ENCODE data around the gene STX8. TPM values are rescaled to one million over a fixed set of nuclear protein-coding genes. Genes with fewer than 3 reads are reported as not detected.
"Not testable (repeated sequence)": the region's sequence is repeated elsewhere in the genome, so short reads cannot be mapped to it uniquely, and the experiment has no call there.

Gene STX8
- total RNA-seq, 2 donors from 2014 or later = 66.8 to 68.8 TPM

GRCh38 chr17:9355846-9356245 is 219.8 kb downstream of the STX8 start:
- ATAC-seq (no peak), DNase-seq (no peak)
- no peaks in the 10 kb centered on the region for H3K9me3 ChIP-seq (ENCODE audit: control insufficient read depth, low read length, poor library complexity, severe bottlenecking)
- Mint-ChIP-seq H3K36me3 (ENCODE audit: low read depth) (peaks cover 6% of the 10 kb centered on the region), H3K4me3 (no peak overlapping the region), H3K27ac (no peak overlapping the region), H3K27me3 (no peaks in the 10 kb centered on the region), H3K4me1 (peaks cover 9% of the 10 kb centered on the region)

DNA sequence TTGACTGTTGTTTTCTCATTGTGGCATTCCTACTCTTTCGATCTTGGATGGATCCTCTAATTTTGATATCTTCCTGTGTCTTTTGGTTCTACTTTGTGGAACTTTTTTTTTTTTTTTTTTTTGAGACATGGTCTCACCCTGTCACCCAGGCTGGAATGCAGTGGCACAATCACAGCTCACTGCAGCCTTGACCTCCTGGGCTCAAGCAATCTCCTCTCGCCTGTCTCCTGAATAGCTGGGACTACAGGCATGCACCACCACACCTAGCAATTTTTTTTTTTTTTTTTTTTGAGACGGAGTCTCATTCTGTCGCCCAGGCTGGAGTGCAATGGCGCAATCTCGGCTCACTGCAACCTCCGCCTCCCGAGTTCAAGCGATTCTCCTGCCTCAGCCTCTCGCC is 220.4 kb downstream of the STX8 start:
- not testable (repeated sequence) for ATAC-seq; DNase-seq; H3K36me3 Mint-ChIP-seq (ENCODE audit: low read depth); H3K9me3 ChIP-seq (ENCODE audit: control insufficient read depth, low read length, poor library complexity, severe bottlenecking); H3K4me1 Mint-ChIP-seq; H3K27me3 Mint-ChIP-seq; H3K4me3 Mint-ChIP-seq; H3K27ac Mint-ChIP-seq

DNA sequence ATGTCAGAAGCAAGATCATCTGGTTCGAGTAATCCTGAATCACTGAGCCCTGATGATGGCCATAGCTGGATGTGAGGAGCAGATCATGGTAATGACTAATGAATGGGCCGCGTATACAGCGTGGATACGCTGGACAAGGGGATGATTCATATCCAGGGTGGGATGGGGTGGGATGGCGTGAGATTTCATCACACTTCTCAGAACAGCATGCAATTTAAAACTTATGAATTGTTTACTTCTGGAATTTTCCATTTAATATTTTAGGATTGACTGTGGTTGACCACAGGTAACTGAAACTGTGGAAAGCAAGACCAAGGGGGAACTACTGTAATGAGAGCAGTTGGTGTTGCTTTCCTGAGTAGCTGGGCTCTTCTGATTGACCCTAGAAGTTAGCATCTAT is 225.5 kb downstream of the STX8 start:
- Mint-ChIP-seq H3K4me3 (no peak overlapping the region), H3K36me3 (ENCODE audit: low read depth) (peaks cover 3% of the 10 kb centered on the region), H3K27ac (no peak overlapping the region), H3K27me3 (no peaks in the 10 kb centered on the region), H3K4me1 (peaks cover 8% of the 10 kb centered on the region)
- no peak for DNase-seq
- no peak for ATAC-seq
- no peaks in the 10 kb centered on the region for H3K9me3 ChIP-seq (ENCODE audit: control insufficient read depth, low read length, poor library complexity, severe bottlenecking)

GRCh38 chr17:9346296-9346926 is 229.2 kb downstream of the STX8 start:
- DNase-seq = no peak
- H3K9me3 ChIP-seq (ENCODE audit: control insufficient read depth, low read length, poor library complexity, severe bottlenecking) = no peaks in the 10 kb centered on the region
- no peak overlapping the region for H3K27ac Mint-ChIP-seq
- ATAC-seq = no peak
- H3K4me3 Mint-ChIP-seq = no peak overlapping the region
- H3K36me3 Mint-ChIP-seq (ENCODE audit: low read depth) = no peaks in the 10 kb centered on the region
- H3K4me1 Mint-ChIP-seq = peaks cover 6% of the 10 kb centered on the region
- H3K27me3 Mint-ChIP-seq = no peaks in the 10 kb centered on the region

- ATAC-seq = no peak
- no peaks in the 10 kb centered on the region for H3K27me3 Mint-ChIP-seq
- peaks cover 6% of the 10 kb centered on the region for H3K4me1 Mint-ChIP-seq
- DNase-seq = no peak
- no peaks in the 10 kb centered on the region for H3K9me3 ChIP-seq (ENCODE audit: control insufficient read depth, low read length, poor library complexity, severe bottlenecking)
- no peak overlapping the region for H3K27ac Mint-ChIP-seq
- no peaks in the 10 kb centered on the region for H3K36me3 Mint-ChIP-seq (ENCODE audit: low read depth)
- H3K4me3 Mint-ChIP-seq = no peak overlapping the region
Observed at GRCh38 chr17:9343516-9343915, 232.1 kb downstream of the STX8 start.

DNA sequence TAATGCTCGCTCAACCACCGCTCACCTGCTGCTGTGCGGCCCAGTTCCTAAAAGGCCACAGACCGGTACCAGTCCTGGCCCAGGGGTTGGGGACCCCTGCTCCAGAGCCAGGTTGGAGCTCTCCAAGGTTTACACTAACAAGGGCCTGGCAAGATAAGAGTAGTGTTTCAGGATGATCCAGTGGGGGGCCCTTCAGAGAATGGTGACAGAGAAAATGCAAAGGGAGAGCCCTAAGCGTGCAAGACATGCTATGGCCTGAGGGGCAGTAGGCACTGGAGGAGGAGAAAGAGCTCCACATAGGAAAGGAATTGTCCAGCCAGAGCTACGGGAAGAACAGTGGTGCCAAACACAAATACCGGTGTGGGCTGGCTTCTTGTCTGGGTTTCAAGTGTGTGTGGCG is 233.4 kb downstream of the STX8 start:
- H3K4me3 Mint-ChIP-seq = no peak overlapping the region
- no peaks in the 10 kb centered on the region for H3K36me3 Mint-ChIP-seq (ENCODE audit: low read depth)
- no peaks in the 10 kb centered on the region for H3K9me3 ChIP-seq (ENCODE audit: control insufficient read depth, low read length, poor library complexity, severe bottlenecking)
- H3K27me3 Mint-ChIP-seq = no peaks in the 10 kb centered on the region
- DNase-seq (no peak), ATAC-seq (no peak)
- peaks cover 6% of the 10 kb centered on the region for H3K4me1 Mint-ChIP-seq
- H3K27ac Mint-ChIP-seq = no peak overlapping the region

GRCh38 chr17:9339958-9340357 is 235.7 kb downstream of the STX8 start:
- Mint-ChIP-seq H3K27ac (no peak overlapping the region), H3K4me1 (peaks cover 2% of the 10 kb centered on the region), H3K4me3 (no peak overlapping the region), H3K36me3 (ENCODE audit: low read depth) (peaks cover under 1% of the 10 kb centered on the region), H3K27me3 (no peaks in the 10 kb centered on the region)
- ATAC-seq (no peak), DNase-seq (no peak)
- H3K9me3 ChIP-seq (ENCODE audit: control insufficient read depth, low read length, poor library complexity, severe bottlenecking) = no peaks in the 10 kb centered on the region

DNA sequence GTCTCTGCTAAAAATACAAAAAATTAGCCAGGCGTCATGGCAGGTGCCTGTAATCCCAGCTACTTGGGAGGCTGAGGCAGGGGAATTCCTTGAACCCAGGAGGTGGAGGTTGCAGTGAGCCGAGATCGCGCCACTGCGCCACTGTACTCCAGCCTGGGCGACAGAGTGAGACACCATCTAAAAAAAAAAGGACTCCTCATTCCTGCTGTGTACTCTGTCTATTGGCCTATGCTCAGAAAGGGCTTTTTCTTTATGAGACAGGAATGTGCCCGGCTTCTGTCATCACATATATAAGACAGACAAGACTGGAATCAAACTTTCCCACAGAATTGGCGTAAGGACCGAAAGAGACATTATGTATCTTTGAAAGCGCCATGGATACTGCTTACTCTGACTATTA is 236.1 kb downstream of the STX8 start:
- not testable (repeated sequence) for H3K9me3 ChIP-seq (ENCODE audit: control insufficient read depth, low read length, poor library complexity, severe bottlenecking); H3K27ac Mint-ChIP-seq; DNase-seq; ATAC-seq; H3K36me3 Mint-ChIP-seq (ENCODE audit: low read depth); H3K4me1 Mint-ChIP-seq; H3K4me3 Mint-ChIP-seq; H3K27me3 Mint-ChIP-seq

GRCh38 chr17:9336817-9337216 is 238.8 kb downstream of the STX8 start:
- Mint-ChIP-seq H3K4me1 (no peaks in the 10 kb centered on the region), H3K27me3 (no peaks in the 10 kb centered on the region), H3K27ac (no peak overlapping the region), H3K4me3 (no peak overlapping the region), H3K36me3 (ENCODE audit: low read depth) (peaks cover 3% of the 10 kb centered on the region)
- DNase-seq (no peak), ATAC-seq (no peak)
- H3K9me3 ChIP-seq (ENCODE audit: control insufficient read depth, low read length, poor library complexity, severe bottlenecking) = no peaks in the 10 kb centered on the region

DNA sequence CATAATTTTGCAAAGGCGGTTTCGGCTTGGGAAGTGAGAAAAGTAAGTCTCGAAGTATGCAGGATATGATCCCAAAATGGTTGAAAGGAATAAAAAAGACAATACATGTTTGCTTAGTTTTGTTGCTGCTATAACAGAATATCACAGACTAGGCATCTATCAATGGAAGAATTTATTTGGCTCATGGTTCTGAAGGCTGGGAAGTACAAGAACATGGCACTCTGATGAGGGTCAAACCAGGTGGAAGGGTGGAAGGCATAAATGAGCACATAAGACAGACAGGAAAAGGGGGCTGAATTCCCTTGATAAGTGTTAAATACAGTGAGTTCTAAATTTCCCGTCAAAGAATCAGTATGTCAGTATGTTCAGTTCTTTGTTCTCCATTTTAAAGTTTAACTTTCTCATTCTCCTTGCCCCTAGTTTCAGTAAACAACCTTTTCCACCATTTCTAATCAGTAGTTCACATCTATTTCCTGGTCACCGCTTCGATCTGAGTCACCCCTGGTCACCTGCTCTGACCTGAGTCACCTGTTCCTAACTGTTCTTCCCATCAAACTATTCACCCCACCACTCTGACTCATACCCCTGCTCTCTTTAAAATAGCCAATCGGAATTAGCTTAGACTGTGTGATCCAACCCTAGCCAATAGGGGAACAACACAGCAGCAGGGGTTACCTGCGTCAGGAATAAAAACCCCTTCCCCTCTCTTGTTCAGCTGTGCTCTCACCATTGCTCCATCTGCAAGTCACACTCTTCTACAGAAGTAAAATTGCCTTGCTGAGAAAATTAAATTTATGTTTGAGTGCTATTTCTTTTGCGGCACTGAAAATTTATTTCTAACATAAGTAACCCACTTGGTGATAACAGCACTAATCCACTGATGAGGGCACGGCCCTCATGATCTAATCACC is 240.8 kb downstream of the STX8 start:
- Mint-ChIP-seq H3K27ac (no peak overlapping the region), H3K36me3 (ENCODE audit: low read depth) (peaks cover 3% of the 10 kb centered on the region), H3K27me3 (no peaks in the 10 kb centered on the region), H3K4me3 (no peak overlapping the region), H3K4me1 (no peaks in the 10 kb centered on the region)
- no peaks in the 10 kb centered on the region for H3K9me3 ChIP-seq (ENCODE audit: control insufficient read depth, low read length, poor library complexity, severe bottlenecking)
- ATAC-seq (no peak), DNase-seq (no peak)

- no peaks in the 10 kb centered on the region for H3K9me3 ChIP-seq (ENCODE audit: control insufficient read depth, low read length, poor library complexity, severe bottlenecking)
- Mint-ChIP-seq H3K4me3 (no peak overlapping the region), H3K27me3 (no peaks in the 10 kb centered on the region), H3K4me1 (peaks cover 3% of the 10 kb centered on the region), H3K27ac (no peak overlapping the region), H3K36me3 (ENCODE audit: low read depth) (peaks cover 4% of the 10 kb centered on the region)
- ATAC-seq = no peak
- DNase-seq = no peak
Observed at GRCh38 chr17:9332132-9332494, 243.5 kb downstream of the STX8 start.

DNA sequence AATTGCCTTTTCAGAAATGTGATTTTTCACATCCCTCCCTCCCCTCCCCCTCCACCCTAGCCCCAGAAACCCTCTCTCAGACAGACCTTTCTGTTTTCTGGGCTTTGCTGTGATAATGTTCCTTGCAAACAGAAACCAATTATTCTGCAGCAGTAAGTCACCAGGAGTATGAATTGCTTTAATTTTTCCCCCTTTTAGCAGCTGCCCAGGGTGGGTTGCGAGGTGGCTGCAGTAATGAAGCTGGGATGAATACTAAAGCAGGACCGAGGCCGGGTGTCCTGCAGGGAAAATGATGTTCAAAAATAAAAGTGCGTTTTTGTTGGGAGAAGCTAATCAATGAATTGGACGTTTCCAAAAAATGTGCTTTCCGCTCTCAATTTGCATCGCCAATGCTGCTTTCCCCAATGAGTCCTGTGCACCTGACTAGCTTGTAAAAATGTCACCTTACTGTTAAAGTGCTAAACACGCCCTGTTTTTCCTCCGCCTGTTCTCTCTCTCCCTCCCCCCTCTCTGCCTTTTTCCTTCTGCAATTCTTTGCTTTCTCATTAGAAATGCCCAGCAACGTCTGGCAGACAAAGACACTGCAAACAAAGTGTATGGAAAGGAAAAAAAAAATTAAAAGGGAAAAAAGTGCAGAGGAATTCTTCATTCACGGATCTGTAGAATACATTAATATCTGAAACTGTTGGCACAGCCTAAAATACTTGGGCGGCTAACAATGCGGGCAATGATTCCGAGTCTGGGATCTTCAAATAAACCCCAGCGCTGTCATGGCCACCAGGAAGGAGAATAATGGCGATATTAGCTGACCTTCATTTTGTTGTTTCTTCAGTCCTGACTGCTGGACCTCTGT is 244.1 kb downstream of the STX8 start:
- Mint-ChIP-seq H3K27me3 (no peaks in the 10 kb centered on the region), H3K4me3 (no peak overlapping the region), H3K27ac (no peak overlapping the region), H3K36me3 (ENCODE audit: low read depth) (peaks cover 4% of the 10 kb centered on the region), H3K4me1 (peaks cover 5% of the 10 kb centered on the region)
- no peaks in the 10 kb centered on the region for H3K9me3 ChIP-seq (ENCODE audit: control insufficient read depth, low read length, poor library complexity, severe bottlenecking)
- ATAC-seq (no peak), DNase-seq (no peak)

GRCh38 chr17:9330611-9331271 is 244.9 kb downstream of the STX8 start:
- no peak overlapping the region for H3K27ac Mint-ChIP-seq
- no peaks in the 10 kb centered on the region for H3K9me3 ChIP-seq (ENCODE audit: control insufficient read depth, low read length, poor library complexity, severe bottlenecking)
- peaks cover 4% of the 10 kb centered on the region for H3K36me3 Mint-ChIP-seq (ENCODE audit: low read depth)
- DNase-seq = no peak
- ATAC-seq = no peak
- H3K4me1 Mint-ChIP-seq = peaks cover 5% of the 10 kb centered on the region
- no peak overlapping the region for H3K4me3 Mint-ChIP-seq
- H3K27me3 Mint-ChIP-seq = no peaks in the 10 kb centered on the region

All from T-helper 17 cell (primary cell).